Measurements from ENCODE around the gene FSIP1. TPM values are rescaled to one million over a fixed set of nuclear protein-coding genes. Genes with fewer than 3 reads are reported as not detected.

FSIP1 gene
- polyA plus RNA-seq, 1 experiment: 0.43 TPM

GRCh38 chr15:39704689-39705088 lies 78.0 kb downstream of the FSIP1 start:
- DNase-seq (ENCODE audit: low read depth, low spot score): no peak

GRCh38 chr15:39704235-39704634 lies 78.4 kb downstream of the FSIP1 start:
- no peak overlapping the region for H3K27ac ChIP-seq (ENCODE audit: low read depth, low read length)
- CTCF ChIA-PET: no interaction called here

More at GRCh38 chr15:39704689-39705088, 78.0 kb downstream of the FSIP1 start:
- no peak overlapping the region for H3K27ac ChIP-seq (ENCODE audit: low read depth, low read length)
- H3K4me3 ChIP-seq (ENCODE audit: low read depth, low read length): no peak overlapping the region
- TF ChIP-seq, protein P1, sequence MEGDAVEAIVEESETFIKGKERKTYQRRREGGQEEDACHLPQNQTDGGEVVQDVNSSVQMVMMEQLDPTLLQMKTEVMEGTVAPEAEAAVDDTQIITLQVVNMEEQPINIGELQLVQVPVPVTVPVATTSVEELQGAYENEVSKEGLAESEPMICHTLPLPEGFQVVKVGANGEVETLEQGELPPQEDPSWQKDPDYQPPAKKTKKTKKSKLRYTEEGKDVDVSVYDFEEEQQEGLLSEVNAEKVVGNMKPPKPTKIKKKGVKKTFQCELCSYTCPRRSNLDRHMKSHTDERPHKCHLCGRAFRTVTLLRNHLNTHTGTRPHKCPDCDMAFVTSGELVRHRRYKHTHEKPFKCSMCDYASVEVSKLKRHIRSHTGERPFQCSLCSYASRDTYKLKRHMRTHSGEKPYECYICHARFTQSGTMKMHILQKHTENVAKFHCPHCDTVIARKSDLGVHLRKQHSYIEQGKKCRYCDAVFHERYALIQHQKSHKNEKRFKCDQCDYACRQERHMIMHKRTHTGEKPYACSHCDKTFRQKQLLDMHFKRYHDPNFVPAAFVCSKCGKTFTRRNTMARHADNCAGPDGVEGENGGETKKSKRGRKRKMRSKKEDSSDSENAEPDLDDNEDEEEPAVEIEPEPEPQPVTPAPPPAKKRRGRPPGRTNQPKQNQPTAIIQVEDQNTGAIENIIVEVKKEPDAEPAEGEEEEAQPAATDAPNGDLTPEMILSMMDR (IDR thresholded peaks at IDR 0.05; ENCODE audit: low read depth, low read length): no peak
- H3K9me3 ChIP-seq (ENCODE audit: control insufficient read depth, insufficient read depth, low read length): no peaks in the 10 kb centered on the region
- H3K27me3 ChIP-seq (ENCODE audit: control insufficient read depth, insufficient read depth, low read length): no peaks in the 10 kb centered on the region
- ChIA-PET CTCF (no interaction called here), POLR2A (no interaction called here)

DNA sequence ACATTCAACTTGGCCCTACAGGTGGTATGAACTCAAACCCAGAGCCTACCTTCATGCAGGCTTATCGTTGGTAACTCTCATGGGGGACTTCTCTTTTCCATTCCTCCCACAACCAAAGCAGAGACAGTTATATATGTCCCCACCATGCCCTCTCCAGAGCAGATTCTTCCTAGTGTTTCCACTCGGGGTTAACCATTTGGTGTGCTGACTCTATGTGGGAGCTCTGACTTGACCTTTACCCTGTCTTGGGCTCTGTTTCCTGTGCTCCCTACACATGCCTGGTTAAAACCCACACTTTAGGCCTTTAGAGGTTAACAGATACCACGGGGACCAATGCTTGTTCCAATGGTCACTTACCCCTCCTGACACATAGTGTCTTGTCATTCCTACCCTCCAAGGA lies 80.7 kb downstream of the FSIP1 start:
- no peaks in the 10 kb centered on the region for H3K27me3 ChIP-seq (ENCODE audit: control insufficient read depth, insufficient read depth, low read length)
- TF ChIP-seq, protein P1 (IDR thresholded peaks at IDR 0.05; ENCODE audit: low read depth, low read length): no peak
- POLR2A ChIA-PET: no interaction called here
- CTCF ChIA-PET: interaction anchor here (0.7 to 1.8 kb wide), 3 partner anchors 16 to 55 kb away, joined by 3 to 9 read pairs (median 6); no protein-coding TSS in a partner anchor
- no peaks in the 10 kb centered on the region for H3K9me3 ChIP-seq (ENCODE audit: control insufficient read depth, insufficient read depth, low read length)
- DNase-seq (ENCODE audit: low read depth, low spot score): no peak
- no peak overlapping the region for H3K4me3 ChIP-seq (ENCODE audit: low read depth, low read length)
- H3K27ac ChIP-seq (ENCODE audit: low read depth, low read length): no peak overlapping the region

More at GRCh38 chr15:39704235-39704634, 78.4 kb downstream of the FSIP1 start:
- POLR2A ChIA-PET: no interaction called here
- Histone ChIP-seq H3K9me3 (ENCODE audit: control insufficient read depth, insufficient read depth, low read length) (no peaks in the 10 kb centered on the region), H3K27me3 (ENCODE audit: control insufficient read depth, insufficient read depth, low read length) (no peaks in the 10 kb centered on the region), H3K4me3 (ENCODE audit: low read depth, low read length) (no peak overlapping the region)
- no peak for DNase-seq (ENCODE audit: low read depth, low spot score)
- TF ChIP-seq, protein P1 (IDR thresholded peaks at IDR 0.05; ENCODE audit: low read depth, low read length): no peak

DNA sequence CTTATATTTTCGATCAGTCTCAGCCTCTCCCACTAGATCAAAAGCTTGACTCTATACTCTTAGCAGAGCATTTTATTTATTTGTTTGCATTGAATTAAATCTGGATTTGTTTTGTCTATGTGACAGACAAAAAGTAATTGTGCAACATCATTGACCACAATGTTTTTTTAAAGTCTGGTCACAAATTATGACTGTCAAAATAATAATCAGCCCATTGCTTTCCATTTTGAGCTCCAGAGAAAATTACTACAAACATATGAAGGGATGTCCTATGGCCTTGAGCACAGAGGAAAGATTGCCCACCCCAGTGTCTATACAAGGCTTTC lies 82.3 kb downstream of the FSIP1 start:
- no peak overlapping the region for H3K27ac ChIP-seq (ENCODE audit: low read depth, low read length)
- POLR2A ChIA-PET: no interaction called here
- H3K4me3 ChIP-seq (ENCODE audit: low read depth, low read length): no peak overlapping the region
- DNase-seq (ENCODE audit: low read depth, low spot score): no peak
- TF ChIP-seq, protein P1 (IDR thresholded peaks at IDR 0.05; ENCODE audit: low read depth, low read length): no peak
- CTCF ChIA-PET: interaction anchor here (2.6 kb wide), 1 partner anchor 57 kb away, joined by 11 read pairs; no protein-coding TSS in a partner anchor
- no peaks in the 10 kb centered on the region for H3K9me3 ChIP-seq (ENCODE audit: control insufficient read depth, insufficient read depth, low read length)
- no peaks in the 10 kb centered on the region for H3K27me3 ChIP-seq (ENCODE audit: control insufficient read depth, insufficient read depth, low read length)

DNA sequence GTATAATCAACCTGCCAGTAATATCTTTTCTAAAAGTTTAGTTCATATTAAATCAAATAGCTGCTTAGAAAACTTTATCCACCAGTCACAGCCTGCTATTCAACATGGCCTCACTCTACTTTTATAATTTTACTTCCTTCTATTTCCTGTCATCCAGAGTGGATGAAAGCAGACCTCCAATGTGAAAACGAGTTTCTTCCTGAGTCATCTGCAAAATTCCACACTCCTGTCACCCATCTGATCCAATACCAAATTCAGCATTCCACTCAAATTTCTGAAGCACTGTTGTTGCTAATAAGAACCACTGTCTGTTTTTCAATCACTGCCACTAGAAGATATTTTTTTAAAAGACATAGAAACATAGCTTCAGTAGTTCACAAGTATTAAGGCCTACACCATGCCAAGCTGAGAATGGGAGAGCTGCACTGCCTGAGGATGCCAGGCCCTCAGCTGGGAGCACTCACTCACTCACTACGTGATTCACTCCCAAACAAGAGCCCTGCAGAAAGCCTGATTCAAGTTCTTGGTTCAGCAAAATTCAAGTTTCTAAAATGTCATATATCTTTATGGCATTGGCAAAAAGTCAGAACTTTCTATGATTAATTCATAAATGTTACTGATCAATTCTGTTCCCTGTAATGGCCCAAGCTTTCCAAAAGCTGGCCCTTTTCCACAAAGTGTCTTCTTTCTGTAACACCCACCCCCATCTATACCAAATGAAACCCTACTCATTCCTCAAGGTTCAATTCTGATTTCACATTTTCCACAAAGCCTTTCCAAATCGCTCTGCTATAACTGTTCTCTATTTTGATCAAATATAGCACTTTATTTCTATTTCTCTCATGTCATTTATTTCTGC lies 82.9 kb downstream of the FSIP1 start:
- Histone ChIP-seq H3K27me3 (ENCODE audit: control insufficient read depth, insufficient read depth, low read length) (no peaks in the 10 kb centered on the region), H3K4me3 (ENCODE audit: low read depth, low read length) (no peak overlapping the region), H3K9me3 (ENCODE audit: control insufficient read depth, insufficient read depth, low read length) (no peaks in the 10 kb centered on the region), H3K27ac (ENCODE audit: low read depth, low read length) (no peak overlapping the region)
- TF ChIP-seq, protein P1 (IDR thresholded peaks at IDR 0.05; ENCODE audit: low read depth, low read length): no peak
- no peak for DNase-seq (ENCODE audit: low read depth, low spot score)
- ChIA-PET CTCF (interaction anchor here (2.6 kb wide), 1 partner anchor 58 kb away, joined by 11 read pairs; no protein-coding TSS in a partner anchor), POLR2A (no interaction called here)

All from AG04450 (cell line).